ENCODE data around the gene DFFB. TPM values are rescaled to one million over a fixed set of nuclear protein-coding genes. Genes with fewer than 3 reads are reported as not detected.

DFFB gene
- total RNA-seq, 4 donors from 2014 or later = 1.3 to 3.6 (median 3.1) TPM

DNA sequence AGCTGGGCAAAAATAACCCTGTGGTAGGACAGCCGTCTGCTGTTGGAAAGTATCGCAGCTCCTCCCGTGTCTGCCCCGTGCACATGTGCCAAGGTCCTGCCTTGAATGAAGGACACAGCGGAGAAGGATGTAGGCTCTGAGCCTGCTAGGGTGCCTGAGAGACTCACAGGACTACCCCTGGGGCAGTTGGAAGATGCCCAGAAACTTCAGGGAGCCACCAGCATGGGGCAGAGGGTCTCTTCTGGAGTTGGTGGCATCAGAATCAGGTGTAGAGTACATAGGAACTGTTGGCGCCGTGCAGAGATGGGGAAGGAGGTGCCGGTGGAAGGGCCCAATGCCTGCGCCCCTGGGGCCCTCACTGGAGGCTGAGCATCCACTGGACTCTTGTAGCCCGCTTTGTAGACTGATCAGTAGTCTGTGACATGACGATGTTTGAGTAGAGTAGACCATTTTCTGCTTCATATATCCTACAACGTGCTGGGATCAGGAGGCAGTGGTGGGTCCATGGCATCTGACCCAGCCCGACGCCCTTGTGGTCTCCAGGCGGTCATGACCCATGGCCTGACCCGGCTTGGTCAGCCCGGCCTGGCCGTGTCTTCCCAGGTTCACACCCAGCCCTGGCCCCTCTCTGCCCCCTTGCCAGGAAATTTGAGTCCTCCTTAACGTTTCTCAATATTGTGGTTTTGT lies 48.1 kb downstream of the DFFB start:
- Histone ChIP-seq H3K4me3 (no peak overlapping the region), H3K27ac (no peak overlapping the region), H3K36me3 (no peaks in the 10 kb centered on the region), H3K27me3 (no peaks in the 10 kb centered on the region), H3K4me1 (peaks cover 0 to 8% of the 10 kb centered on the region in 2 donors), H3K9me3 (no peaks in the 10 kb centered on the region)
- ATAC-seq = no peak
- intact Hi-C loops (cut with DNase I; ENCODE audit: low total_unique reads) (loop anchor here (10.0 kb wide), 1 partner anchor 281 kb away; the partner anchor contains the start of gene TPRG1L), in situ Hi-C loops (cut with MboI; ENCODE audit: low sequenced_read_pairs in 4 of 4) (no loop called here)
- DNase-seq = no peak
- TF ChIP-seq, protein P1, sequence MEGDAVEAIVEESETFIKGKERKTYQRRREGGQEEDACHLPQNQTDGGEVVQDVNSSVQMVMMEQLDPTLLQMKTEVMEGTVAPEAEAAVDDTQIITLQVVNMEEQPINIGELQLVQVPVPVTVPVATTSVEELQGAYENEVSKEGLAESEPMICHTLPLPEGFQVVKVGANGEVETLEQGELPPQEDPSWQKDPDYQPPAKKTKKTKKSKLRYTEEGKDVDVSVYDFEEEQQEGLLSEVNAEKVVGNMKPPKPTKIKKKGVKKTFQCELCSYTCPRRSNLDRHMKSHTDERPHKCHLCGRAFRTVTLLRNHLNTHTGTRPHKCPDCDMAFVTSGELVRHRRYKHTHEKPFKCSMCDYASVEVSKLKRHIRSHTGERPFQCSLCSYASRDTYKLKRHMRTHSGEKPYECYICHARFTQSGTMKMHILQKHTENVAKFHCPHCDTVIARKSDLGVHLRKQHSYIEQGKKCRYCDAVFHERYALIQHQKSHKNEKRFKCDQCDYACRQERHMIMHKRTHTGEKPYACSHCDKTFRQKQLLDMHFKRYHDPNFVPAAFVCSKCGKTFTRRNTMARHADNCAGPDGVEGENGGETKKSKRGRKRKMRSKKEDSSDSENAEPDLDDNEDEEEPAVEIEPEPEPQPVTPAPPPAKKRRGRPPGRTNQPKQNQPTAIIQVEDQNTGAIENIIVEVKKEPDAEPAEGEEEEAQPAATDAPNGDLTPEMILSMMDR (IDR thresholded peaks at IDR 0.05 in 4 of 5, conservative IDR thresholded peaks at IDR 0.05 in 1 of 5) = no peak
- TF ChIP-seq POLR2A (IDR thresholded peaks at IDR 0.05) = no peak

DNA sequence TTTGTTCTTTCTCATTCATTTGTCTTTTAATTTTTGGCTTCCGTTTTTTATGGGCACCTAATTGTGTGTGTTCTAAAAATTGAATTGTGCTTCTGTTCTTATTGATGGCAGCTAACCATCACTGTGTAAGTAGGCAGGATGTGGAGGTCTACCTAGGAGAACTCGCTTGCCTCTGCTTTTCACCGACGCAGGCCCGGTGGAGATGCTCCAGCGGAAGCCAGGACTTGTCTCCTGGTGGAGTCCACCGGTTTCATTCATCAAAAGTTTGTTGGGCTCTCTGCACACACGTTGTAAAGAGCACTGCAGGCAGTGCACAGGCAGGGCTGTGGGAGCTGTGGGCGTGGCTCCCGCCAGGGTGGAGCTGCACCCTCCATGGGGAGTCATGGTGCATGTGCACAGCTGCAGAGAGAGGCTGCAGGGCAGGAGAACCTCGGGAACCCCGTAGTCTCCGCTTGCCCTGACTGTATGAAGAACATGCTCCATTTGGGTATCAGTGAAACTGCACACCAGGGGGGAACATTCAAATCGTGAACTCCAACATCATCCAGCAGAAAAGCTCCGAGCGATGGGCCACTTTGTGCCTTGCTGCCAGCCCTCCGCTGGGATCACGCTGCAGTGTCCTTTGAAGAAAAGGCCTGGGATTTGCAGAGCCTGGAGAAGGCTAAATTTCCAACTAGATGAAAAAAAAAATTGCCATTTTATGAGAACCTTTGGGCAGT lies 48.8 kb downstream of the DFFB start:
- in situ Hi-C loops (cut with MboI; ENCODE audit: low sequenced_read_pairs in 4 of 4) = no loop called here
- TF ChIP-seq, protein P1 (IDR thresholded peaks at IDR 0.05 in 4 of 5, conservative IDR thresholded peaks at IDR 0.05 in 1 of 5) = no peak
- no peak for TF ChIP-seq POLR2A (IDR thresholded peaks at IDR 0.05)
- DNase-seq = no peak
- no peak overlapping the region for H3K27ac ChIP-seq
- peaks cover 0 to 8% of the 10 kb centered on the region in 2 donors for H3K4me1 ChIP-seq
- peaks cover 0 to 6% (median 0%) of the 10 kb centered on the region in 3 donors for H3K27me3 ChIP-seq
- intact Hi-C loops (cut with DNase I; ENCODE audit: low total_unique reads) = loop anchor here (10.0 kb wide), 1 partner anchor 281 kb away; the partner anchor contains the start of gene TPRG1L
- H3K4me3 ChIP-seq = no peak overlapping the region
- ATAC-seq = no peak
- H3K9me3 ChIP-seq = no peaks in the 10 kb centered on the region
- no peaks in the 10 kb centered on the region for H3K36me3 ChIP-seq

DNA sequence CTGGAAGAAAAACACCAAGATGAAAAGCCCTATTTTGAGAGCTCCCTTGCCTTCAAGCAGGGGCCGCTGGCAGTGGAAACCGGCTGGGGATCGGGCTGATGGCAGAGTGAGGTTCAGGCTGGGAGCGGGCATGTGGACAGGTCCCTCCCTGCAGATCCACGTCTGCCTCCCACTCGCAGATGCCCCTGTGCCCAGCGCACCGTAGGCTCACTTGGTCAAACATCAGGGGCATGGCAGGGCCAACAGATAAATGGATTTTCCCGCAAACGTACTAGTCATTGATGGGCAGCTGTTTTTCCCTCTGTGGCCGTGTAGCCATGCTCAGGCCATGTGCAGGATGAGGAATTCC lies 49.4 kb downstream of the DFFB start:
- Histone ChIP-seq H3K4me1 (peaks cover 0 to 5% of the 10 kb centered on the region in 2 donors), H3K4me3 (no peak overlapping the region), H3K36me3 (no peaks in the 10 kb centered on the region), H3K9me3 (no peaks in the 10 kb centered on the region), H3K27ac (no peak overlapping the region), H3K27me3 (peaks cover 0 to 11% (median 0%) of the 10 kb centered on the region in 3 donors)
- DNase-seq = no peak
- TF ChIP-seq POLR2A (IDR thresholded peaks at IDR 0.05) = no peak
- TF ChIP-seq, protein P1 (IDR thresholded peaks at IDR 0.05 in 4 of 5, conservative IDR thresholded peaks at IDR 0.05 in 1 of 5) = no peak
- no peak for ATAC-seq
- in situ Hi-C loops (cut with MboI; ENCODE audit: low sequenced_read_pairs in 4 of 4) (no loop called here), intact Hi-C loops (cut with DNase I; ENCODE audit: low total_unique reads) (loop anchor here (10.0 kb wide), 1 partner anchor 282 kb away; the partner anchor contains the start of gene TPRG1L)

DNA sequence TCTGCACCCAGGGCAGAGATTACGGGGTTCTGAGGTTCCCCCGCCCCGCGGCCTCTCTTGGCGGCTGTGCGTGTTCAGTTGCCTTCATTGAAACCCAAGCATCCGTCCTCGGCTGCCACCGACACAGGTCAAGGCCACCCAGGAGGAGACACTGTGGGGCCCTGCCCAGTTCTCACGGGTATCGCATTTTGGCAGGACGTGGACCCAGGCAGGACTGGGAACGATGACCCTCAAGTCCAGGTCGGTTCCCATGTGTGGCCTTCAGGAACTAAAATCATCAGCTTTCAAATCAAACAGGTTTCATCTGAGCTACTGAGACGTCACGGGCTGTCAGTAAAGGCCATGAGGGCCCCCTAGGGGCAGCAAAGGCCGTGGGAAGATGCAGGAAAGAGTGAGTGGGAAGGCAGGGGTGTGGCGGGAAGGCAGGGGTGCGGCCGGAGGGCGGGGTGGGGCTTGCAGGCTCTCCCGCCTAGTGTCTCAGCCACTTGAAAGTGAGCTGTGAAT lies 49.8 kb downstream of the DFFB start:
- peaks cover 0 to 15% (median 0%) of the 10 kb centered on the region in 3 donors for H3K27me3 ChIP-seq
- peaks cover 0 to 5% of the 10 kb centered on the region in 2 donors for H3K4me1 ChIP-seq

More for the DNA sequence above, 49.8 kb downstream of the DFFB start:
- in situ Hi-C loops (cut with MboI; ENCODE audit: low sequenced_read_pairs in 4 of 4) = no loop called here
- H3K4me3 ChIP-seq = no peak overlapping the region
- no peak for DNase-seq
- intact Hi-C loops (cut with DNase I; ENCODE audit: low total_unique reads) = loop anchor here (10.0 kb wide), 1 partner anchor 282 kb away; the partner anchor contains the start of gene TPRG1L
- TF ChIP-seq, protein P1 (IDR thresholded peaks at IDR 0.05 in 4 of 5, conservative IDR thresholded peaks at IDR 0.05 in 1 of 5) = no peak
- no peak for TF ChIP-seq POLR2A (IDR thresholded peaks at IDR 0.05)
- no peak overlapping the region for H3K27ac ChIP-seq
- H3K36me3 ChIP-seq = no peaks in the 10 kb centered on the region
- ATAC-seq = no peak
- no peaks in the 10 kb centered on the region for H3K9me3 ChIP-seq
